ENCODE measurements around the gene NRXN3.

DNA sequence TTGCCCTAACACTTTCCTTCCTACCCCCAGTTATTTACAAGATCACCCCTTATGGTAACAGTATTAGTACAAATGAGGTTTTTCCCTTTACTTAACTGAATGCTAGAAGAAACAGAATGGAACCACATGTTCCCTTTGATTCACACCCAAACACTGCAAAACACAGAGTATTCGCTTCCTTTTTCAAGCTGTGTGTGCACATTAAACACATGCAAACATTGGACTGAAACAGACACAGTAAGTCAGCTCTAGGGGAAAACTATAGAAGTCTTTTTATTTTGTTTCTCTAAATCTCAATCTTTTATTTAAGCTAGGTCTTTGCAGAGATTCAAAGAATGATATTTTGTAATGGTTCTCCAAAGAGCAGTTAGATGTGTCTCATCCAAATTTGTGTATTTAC is 1312.7 kb downstream of the NRXN3 start:
- TF ChIP-seq EZH2phosphoT487 (IDR thresholded peaks at IDR 0.05; ENCODE audit: borderline replicate concordance, low read length) (no peak), CTCF (conservative IDR thresholded peaks at IDR 0.05; ENCODE audit: low read depth, low read length) (no peak), EZH2 (IDR thresholded peaks at IDR 0.05; ENCODE audit: low read length, unreplicated experiment) (no peak)
